H1 (cell line): ENCODE results near the gene FLT3. TPM values are rescaled to one million over a fixed set of nuclear protein-coding genes. Genes with fewer than 3 reads are reported as not detected.

ENCODE experiments used
- CTCF ChIA-PET: fragments of 300-600 bp; sonication (Branson Sonifier 250); formaldehyde crosslinking; loops from one replicate; lab custom pipeline; 2021; ENCODE audit not compliant: partially characterized antibody; lab: Charles Lee
- POLR2A ChIA-PET: fragments of 300-600 bp; sonication (Branson Sonifier 250); formaldehyde crosslinking; loops from one replicate; lab custom pipeline; 2021; ENCODE audit warnings: inconsistent platforms; ENCODE audit not compliant: partially characterized antibody; lab: Charles Lee
- DNase-seq, 2 experiments: peaks; one replicate each; pipeline versions ENCODE4 v3.0.0 to v3.0.0-alpha.2; 2010 to 2022; ENCODE audit warnings: low spot score in 2 of 2, low read depth in 1 of 2, mixed read lengths in 1 of 2
- FAIRE-seq: peaks from 2 replicates; lab custom pipeline; 2011; peaks lifted over from hg19 to GRCh38; lab: Jason Lieb, UNC
- H2AFZ ChIP-seq: 2 replicates; pipeline ENCODE4 v1.8.1; 2012; ENCODE audit warnings: low read length, inconsistent platforms
- H2AK5ac ChIP-seq: 2 replicates; pipeline ENCODE4 v1.6.1; 2013; ENCODE audit warnings: low read depth, low read length
- H2BK120ac ChIP-seq: replicated peaks from 2 replicates; pipeline ENCODE3; 2013; ENCODE audit warnings: low read depth, low read length, inconsistent platforms
- H2BK12ac ChIP-seq: 2 replicates; pipeline ENCODE4 v1.6.1; 2013; ENCODE audit warnings: low read depth, low read length
- H2BK15ac ChIP-seq: 2 replicates; pipeline ENCODE4 v1.6.1; 2013; ENCODE audit warnings: low read length
- H2BK20ac ChIP-seq: 2 replicates; pipeline ENCODE4 v1.6.1; 2013; ENCODE audit warnings: low read length
- H2BK5ac ChIP-seq: 2 replicates; pipeline ENCODE4 v1.6.1; 2013; ENCODE audit warnings: low read depth, low read length
- H3K14ac ChIP-seq: 2 replicates; pipeline ENCODE4 v1.6.1; 2013; ENCODE audit warnings: inconsistent platforms; ENCODE audit not compliant: insufficient read length
- H3K18ac ChIP-seq: 2 replicates; pipeline ENCODE4 v1.6.1; 2013; ENCODE audit warnings: low read length; ENCODE audit errors: extremely low read depth
- H3K23ac ChIP-seq: 2 replicates; pipeline ENCODE4 v1.6.1; 2013; ENCODE audit warnings: inconsistent platforms; ENCODE audit not compliant: insufficient read length
- H3K23me2 ChIP-seq: 2 replicates; pipeline ENCODE4 v1.6.1; 2013; ENCODE audit warnings: low read depth, low read length
- H3K27ac ChIP-seq: 2 replicates; pipeline ENCODE4 v1.6.1; 2011; ENCODE audit warnings: low read depth, low read length, inconsistent platforms
- H3K27me3 ChIP-seq, 4 experiments: replicated peaks in 1 of 4; 1 replicate in 1 of 4; 2 replicates in 3 of 4; pipeline versions ENCODE4 v1.6.1 to v1.8.1; 2011 to 2013; ENCODE audit warnings: low read length in 3 of 4, mild to moderate bottlenecking in 3 of 4, inconsistent platforms in 2 of 4, mixed read lengths in 2 of 4, moderate library complexity in 1 of 4; ENCODE audit not compliant: control insufficient read depth in 3 of 4, insufficient read depth in 3 of 4; ENCODE audit errors: extremely low read depth in 1 of 4
- H3K36me3 ChIP-seq, 4 experiments: 2 replicates each; pipeline versions ENCODE4 v1.6.1 to v1.8.1; 2011 to 2013; ENCODE audit warnings: mild to moderate bottlenecking in 4 of 4, low read length in 3 of 4, moderate library complexity in 2 of 4, control low read depth in 1 of 4, inconsistent platforms in 1 of 4; ENCODE audit not compliant: insufficient read depth in 4 of 4, control insufficient read depth in 2 of 4
- H3K4ac ChIP-seq: replicated peaks from 2 replicates; pipeline ENCODE3; 2013; ENCODE audit warnings: low read length, low read depth, mixed read lengths, inconsistent platforms; ENCODE audit not compliant: insufficient read length
- H3K4me1 ChIP-seq, 4 experiments: replicated peaks in 1 of 4; 1 replicate in 1 of 4; 2 replicates in 3 of 4; pipeline versions ENCODE4 v1.6.1 to v1.8.1; 2011 to 2013; ENCODE audit warnings: low read length in 3 of 4, inconsistent platforms in 2 of 4, mixed read lengths in 1 of 4; ENCODE audit not compliant: insufficient read depth in 4 of 4, control insufficient read depth in 3 of 4
- H3K4me2 ChIP-seq, 2 experiments: 2 replicates each; pipeline versions ENCODE4 v1.6.1 to v1.8.1; 2011 to 2013; ENCODE audit warnings: low read depth in 2 of 2, low read length in 2 of 2, control low read depth in 1 of 2, inconsistent platforms in 1 of 2, mild to moderate bottlenecking in 1 of 2; ENCODE audit not compliant: insufficient read depth in 1 of 2
- H3K4me3 ChIP-seq, 4 experiments: fragments of 200-600, 300-600 bp in 1 of 4; sonication (generic), shearing (Covaris generic), sonication (Bioruptor Twin) in 1 of 4; 2 replicates each; pipeline versions ENCODE4 v1.5.1 to v1.8.1; 2011 to 2016; ENCODE audit warnings: low read length in 4 of 4, low read depth in 3 of 4, control low read depth in 2 of 4, inconsistent platforms in 2 of 4, mild to moderate bottlenecking in 2 of 4, mixed read lengths in 1 of 4, moderate library complexity in 1 of 4; ENCODE audit not compliant: insufficient read depth in 2 of 4; ENCODE audit errors: extremely low read depth in 1 of 4
- H3K56ac ChIP-seq: replicated peaks from 2 replicates; pipeline ENCODE3; 2013; ENCODE audit warnings: low read depth, mild to moderate bottlenecking, mixed read lengths, low read length, inconsistent platforms; ENCODE audit not compliant: insufficient read length
- H3K79me1 ChIP-seq: 2 replicates; pipeline ENCODE4 v1.6.1; 2013; ENCODE audit warnings: low read depth, low read length, control low read depth
- H3K79me2 ChIP-seq, 2 experiments: 2 replicates each; pipeline versions ENCODE4 v1.6.1 to v1.8.1; 2012 to 2013; ENCODE audit warnings: low read length in 2 of 2, mild to moderate bottlenecking in 2 of 2, inconsistent platforms in 1 of 2; ENCODE audit not compliant: insufficient read depth in 2 of 2, control insufficient read depth in 1 of 2
- H3K9ac ChIP-seq, 4 experiments: replicated peaks in 1 of 4; 1 replicate in 1 of 4; 2 replicates in 3 of 4; pipeline versions ENCODE4 v1.6.1 to v1.8.1; 2011 to 2013; ENCODE audit warnings: low read depth in 3 of 4, low read length in 3 of 4, control low read depth in 2 of 4, mild to moderate bottlenecking in 2 of 4, moderate library complexity in 2 of 4, inconsistent platforms in 1 of 4; ENCODE audit errors: extremely low read depth in 1 of 4
- H3K9me3 ChIP-seq, 2 experiments: 2 replicates each; pipeline versions ENCODE4 v1.6.1 to v1.8.1; 2012 to 2013; ENCODE audit warnings: mild to moderate bottlenecking in 2 of 2, moderate library complexity in 2 of 2, control low read depth in 1 of 2, inconsistent platforms in 1 of 2, low read depth in 1 of 2, low read length in 1 of 2, mixed read lengths in 1 of 2; ENCODE audit not compliant: insufficient read depth in 2 of 2
- H4K20me1 ChIP-seq, 2 experiments: replicated peaks in 1 of 2; 2 replicates each; pipeline versions ENCODE3 to v1.8.1; 2011 to 2013; ENCODE audit warnings: inconsistent platforms in 2 of 2, low read length in 2 of 2, mild to moderate bottlenecking in 1 of 2; ENCODE audit not compliant: insufficient read depth in 2 of 2, control insufficient read depth in 1 of 2
- H4K5ac ChIP-seq: 2 replicates; pipeline ENCODE4 v1.6.1; 2013; ENCODE audit warnings: low read length, low read depth, mixed read lengths, inconsistent platforms; ENCODE audit not compliant: insufficient read length
- H4K8ac ChIP-seq: 2 replicates; pipeline ENCODE4 v1.8.0; 2013; ENCODE audit warnings: mild to moderate bottlenecking, moderate library complexity, low read length, inconsistent platforms; ENCODE audit not compliant: insufficient read depth; ENCODE audit errors: extremely low read depth
- H4K91ac ChIP-seq: replicated peaks from 2 replicates; pipeline ENCODE3; 2013; ENCODE audit warnings: low read length, mixed read lengths, inconsistent platforms; ENCODE audit not compliant: insufficient read length
- ASH2L ChIP-seq: fragments of 200-600, 300-600 bp; sonication (generic); IDR thresholded peaks from one replicate; pipeline ENCODE4 v1.7.1; 2017; ENCODE audit warnings: low read length
- CTBP2 ChIP-seq: IDR thresholded peaks from 2 replicates; pipeline ENCODE4 v1.7.0; 2011; ENCODE audit warnings: borderline replicate concordance, mild to moderate bottlenecking, moderate library complexity, mixed read lengths, low read length; ENCODE audit not compliant: insufficient read depth, insufficient read length
- EZH2 ChIP-seq: fragments of 200-600 bp; sonication (generic); IDR thresholded peaks from 2 replicates; pipeline ENCODE4 v1.7.1; 2012; ENCODE audit warnings: low read depth, mild to moderate bottlenecking, moderate library complexity, low read length, inconsistent platforms; ENCODE audit not compliant: severe bottlenecking
- RXRA ChIP-seq: IDR thresholded peaks from 2 replicates; pipeline ENCODE4 v1.6.1; 2011; ENCODE audit warnings: low read depth, mild to moderate bottlenecking, low read length, moderate library complexity; ENCODE audit not compliant: insufficient read depth
- SIN3A ChIP-seq, 2 experiments: IDR thresholded peaks in 1 of 2; conservative IDR thresholded peaks in 1 of 2; 2 replicates each; pipeline ENCODE4 v1.6.1; 2011 to 2012; ENCODE audit warnings: low read length in 2 of 2, improper control_type of control experiment in 1 of 2, low read depth in 1 of 2, mild to moderate bottlenecking in 1 of 2
- SIRT6 ChIP-seq: IDR thresholded peaks from one replicate; pipeline ENCODE4 v1.7.1; 2012; ENCODE audit warnings: low read length, inconsistent platforms
- WGBS, 2 experiments: shearing (Covaris generic) in 1 of 2; methylation state at CpG; one replicate each; pipeline versions ENCODE4 v1.1.6 to v1.1.7; 2013 to 2015; ENCODE audit warnings: low lambda C conversion rate in 2 of 2, mixed read lengths in 2 of 2, inconsistent platforms in 1 of 2, low coverage in 1 of 2, missing lambda C conversion rate in 1 of 2; ENCODE audit not compliant: insufficient replicate concordance in 2 of 2, insufficient coverage in 1 of 2, insufficient read length in 1 of 2; ENCODE audit errors: extremely low coverage in 1 of 2, missing lambda C conversion rate in 1 of 2; 5-methylcytosine and 5-hydroxymethylcytosine counted together
- polyA plus RNA-seq, 7 experiments: library from polyadenylated mRNA; depleted of rRNA in 3 of 7; stranded (reverse) in 5 of 7; unstranded in 2 of 7; fragments of >200 nt in 5 of 7; fragments of 200-250 nt in 2 of 7; gene quantifications; 1 replicate in 5 of 7; 2 replicates in 1 of 7; 4 replicates in 1 of 7; pipeline versions ENCODE4 v1.2.1 to v1.2.3, GENCODE V29; 2011 to 2013; ENCODE audit warnings: missing spikeins in 2 of 7, mixed read lengths in 2 of 7
- total RNA-seq: library from RNA; stranded (reverse); fragmentation: NEBNext Ultra II Directional; extraction: Animal tissue kit (Norgen Biotek cat#: 25700); gene quantifications from 2 replicates; pipeline ENCODE4 v1.2.1, GENCODE V29; 2021
- TF ChIP-seq, protein P1 (sequence below): IDR thresholded peaks from 2 replicates; pipeline ENCODE4 v1.6.1; 2012; ENCODE audit warnings: low read length, inconsistent platforms
- TF ChIP-seq, protein P2 (sequence below): IDR thresholded peaks from 2 replicates; pipeline ENCODE4 v1.6.1; 2012; ENCODE audit warnings: inconsistent platforms

The FLT3 gene
- total and polyA plus RNA-seq, 2 of the 8 experiments (the other 6 are each of a cell fraction or from before 2014, with no cell fraction given) = 0.44 to 0.71 TPM

GRCh38 chr13:27965740-27966640 is 134.4 kb downstream of the FLT3 start:
- H3K4ac ChIP-seq = no peak overlapping the region
- peak overlapping the region; percentile 10 to 53; a peak in 3 of 4 replicates for H3K4me2 ChIP-seq
- no peak overlapping the region for H2BK12ac ChIP-seq
- peaks cover 15 to 57% (median 35%) of the 10 kb centered on the region in 4 experiments for H3K4me1 ChIP-seq
- ChIA-PET CTCF (interaction anchor here (1.4 to 19.7 kb wide), 7 partner anchors 11 to 144 kb away, joined by 3 to 283 read pairs (median 6); partner anchors contain the start of genes CDX2 and URAD), POLR2A (interaction anchor here (1.2 to 5.6 kb wide), 4 partner anchors 12 to 44 kb away, joined by 3 to 31 read pairs (median 6); no protein-coding TSS in a partner anchor)
- H4K5ac ChIP-seq = no peak overlapping the region
- H3K56ac ChIP-seq = no peak overlapping the region
- peaks cover 24 to 42% of the 10 kb centered on the region in 2 experiments for H4K20me1 ChIP-seq
- DNase-seq (peak; percentile 81 to 91), FAIRE-seq (peak; percentile 93)
- H2AK5ac ChIP-seq = no peak overlapping the region
- peaks cover 91 to 100% (median 97%) of the 10 kb centered on the region in 4 experiments for H3K27me3 ChIP-seq
- peak overlapping the region in 1 of 4 experiments; percentile 29; a peak in 2 of 8 replicates for H3K4me3 ChIP-seq
- H2BK15ac ChIP-seq = no peak overlapping the region
- no peak overlapping the region for H4K91ac ChIP-seq
- H2BK20ac ChIP-seq = no peak overlapping the region
- 2% methylated on average over 38 of the region's 45 CpGs; no CpG with 5 or more reads in 1 of the 2 experiments for WGBS, 2 experiments
- no peak overlapping the region for H3K23ac ChIP-seq
- no peak overlapping the region; the same call in 1 of the 2 replicates for H2BK5ac ChIP-seq
- H3K79me1 ChIP-seq = no peaks in the 10 kb centered on the region
- H3K36me3 ChIP-seq = peaks cover 0 to 12% (median 0%) of the 10 kb centered on the region in 4 experiments; a peak in 1 of 8 replicates
- H3K9me3 ChIP-seq = no peaks in the 10 kb centered on the region
- no peak overlapping the region for H2AFZ ChIP-seq
- H3K14ac ChIP-seq = no peak overlapping the region
- no peak overlapping the region for H4K8ac ChIP-seq
- H3K18ac ChIP-seq = no peak overlapping the region
- H3K79me2 ChIP-seq = no peaks in the 10 kb centered on the region
- no peak overlapping the region for H2BK120ac ChIP-seq
- H3K23me2 ChIP-seq = peaks cover 5% of the 10 kb centered on the region; the same call in 1 of the 2 replicates
- H3K9ac ChIP-seq = no peak overlapping the region
- no peak overlapping the region for H3K27ac ChIP-seq
- TF ChIP-seq ASH2L (no peak), SIRT6 (no peak), SIN3A (conservative IDR thresholded peaks at IDR 0.05 in 1 of 2, IDR thresholded peaks at IDR 0.05 in 1 of 2; ENCODE audit: low read depth in 1 of 2, low read length in 2 of 2) (no peak; a peak in 1 of 4 replicates), CTBP2 (peak; percentile 99), EZH2 (no peak), RXRA (no peak)
- TF ChIP-seq, protein P1, sequence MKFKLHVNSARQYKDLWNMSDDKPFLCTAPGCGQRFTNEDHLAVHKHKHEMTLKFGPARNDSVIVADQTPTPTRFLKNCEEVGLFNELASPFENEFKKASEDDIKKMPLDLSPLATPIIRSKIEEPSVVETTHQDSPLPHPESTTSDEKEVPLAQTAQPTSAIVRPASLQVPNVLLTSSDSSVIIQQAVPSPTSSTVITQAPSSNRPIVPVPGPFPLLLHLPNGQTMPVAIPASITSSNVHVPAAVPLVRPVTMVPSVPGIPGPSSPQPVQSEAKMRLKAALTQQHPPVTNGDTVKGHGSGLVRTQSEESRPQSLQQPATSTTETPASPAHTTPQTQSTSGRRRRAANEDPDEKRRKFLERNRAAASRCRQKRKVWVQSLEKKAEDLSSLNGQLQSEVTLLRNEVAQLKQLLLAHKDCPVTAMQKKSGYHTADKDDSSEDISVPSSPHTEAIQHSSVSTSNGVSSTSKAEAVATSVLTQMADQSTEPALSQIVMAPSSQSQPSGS = no peak
- TF ChIP-seq, protein P2, sequence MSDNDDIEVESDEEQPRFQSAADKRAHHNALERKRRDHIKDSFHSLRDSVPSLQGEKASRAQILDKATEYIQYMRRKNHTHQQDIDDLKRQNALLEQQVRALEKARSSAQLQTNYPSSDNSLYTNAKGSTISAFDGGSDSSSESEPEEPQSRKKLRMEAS = no peak
